ENCODE data around the gene EGFR.

- TF ChIP-seq CTCF (IDR thresholded peaks at IDR 0.05; ENCODE audit: low read depth, low read length) (no peak), MAX (IDR thresholded peaks at IDR 0.05; ENCODE audit: low read depth, low read length) (no peak), POLR2A (IDR thresholded peaks at IDR 0.05; ENCODE audit: extremely low read depth, insufficient read length) (no peak)
These were observed 232.5 kb downstream of the EGFR start for GRCh38 chr7:55251313-55251712.
